HepG2 (cell line): ENCODE results near the gene CCDC30. TPM values are rescaled to one million over a fixed set of nuclear protein-coding genes. Genes with fewer than 3 reads are reported as not detected.
"Not testable (repeated sequence)": the region's sequence is repeated elsewhere in the genome, so short reads cannot be mapped to it uniquely, and the experiment has no call there.

Experiments
- ATAC-seq: fragments of 200-7000 bp; cut with Tn5 transposase; 3 replicates; pipeline ENCODE4 v1.9.1; 2020; ENCODE audit warnings: mild to moderate bottlenecking, moderate library complexity
- BruUV-seq: library from RNA; stranded (reverse); fragments of 400-500 nt; replicated peaks from 2 replicates; lab custom pipeline; 2021; lab: Mats Ljungman, UMichigan
- CTCF ChIA-PET: fragments of 300-600 bp; formaldehyde crosslinking; extraction: SDS; loops from one replicate; lab custom pipeline; 2021; ENCODE audit warnings: low total read pairs, inconsistent platforms, low intra/inter-chr PET ratio; lab: Yijun Ruan, JAX
- POLR2A ChIA-PET: fragments of 350-600 bp; sonication (Branson Sonifier 250); formaldehyde crosslinking; loops from one replicate; lab custom pipeline; 2020; ENCODE audit warnings: antibody characterized with exemption, inconsistent platforms; lab: Yijun Ruan, JAX
- DNase-seq: peaks from one replicate; pipeline ENCODE4 v3.0.0-alpha.2; 2015; ENCODE audit warnings: low spot score
- FAIRE-seq: peaks from 3 replicates; lab custom pipeline; 2011; peaks lifted over from hg19 to GRCh38; lab: Jason Lieb, UNC
- H2AFZ ChIP-seq: one replicate; pipeline ENCODE4 v1.6.1; 2011; ENCODE audit warnings: low read length, inconsistent platforms
- H3K27ac ChIP-seq: fragments of 300-600 bp; 3 replicates; pipeline ENCODE4 v1.8.0; 2011; ENCODE audit warnings: mixed run types, mild to moderate bottlenecking, mixed read lengths, low read length, inconsistent platforms; ENCODE audit not compliant: insufficient read depth; ENCODE audit errors: extremely low read length
- H3K27me3 ChIP-seq, 2 experiments: fragments of 200-600 bp in 1 of 2; 2 replicates in 1 of 2; 3 replicates in 1 of 2; pipeline versions ENCODE4 v1.6.0 to v1.8.0; 2011; ENCODE audit warnings: low read length in 2 of 2, mild to moderate bottlenecking in 2 of 2, moderate library complexity in 2 of 2, inconsistent platforms in 1 of 2; ENCODE audit not compliant: insufficient read depth in 2 of 2, control insufficient read depth in 1 of 2
- H3K36me3 ChIP-seq, 2 experiments: fragments of 200-600 bp in 1 of 2; replicated peaks in 1 of 2; 2 replicates in 1 of 2; 3 replicates in 1 of 2; pipeline versions ENCODE4 v1.5.1 to v1.8.0; 2011; ENCODE audit warnings: low read length in 2 of 2, inconsistent platforms in 1 of 2; ENCODE audit not compliant: insufficient read depth in 2 of 2, control insufficient read depth in 1 of 2
- H3K4me1 ChIP-seq: 2 replicates; pipeline ENCODE4 v1.5.1; 2012; ENCODE audit warnings: low read length, inconsistent platforms; ENCODE audit not compliant: insufficient read depth
- H3K4me2 ChIP-seq: 2 replicates; pipeline ENCODE4 v1.6.0; 2011; ENCODE audit warnings: low read depth, low read length, inconsistent platforms
- H3K4me3 ChIP-seq, 3 experiments: fragments of 200-600 bp in 1 of 3; sonication (generic), shearing (Covaris generic) in 1 of 3; replicated peaks in 1 of 3; 2 replicates each; pipeline ENCODE4 v1.5.1; 2011 to 2016; ENCODE audit warnings: low read length in 3 of 3, inconsistent platforms in 2 of 3, low read depth in 2 of 3, mild to moderate bottlenecking in 2 of 3, control low read depth in 1 of 3, mixed read lengths in 1 of 3; ENCODE audit not compliant: insufficient read depth in 1 of 3
- H3K79me2 ChIP-seq: one replicate; pipeline ENCODE4 v1.6.1; 2011; ENCODE audit warnings: low read length, inconsistent platforms; ENCODE audit not compliant: insufficient read depth
- H3K9ac ChIP-seq: 2 replicates; pipeline ENCODE4 v1.6.0; 2011; ENCODE audit warnings: mild to moderate bottlenecking, low read depth, low read length, inconsistent platforms; ENCODE audit not compliant: insufficient read depth
- H3K9me3 ChIP-seq: 2 replicates; pipeline ENCODE4 v1.5.1; 2012; ENCODE audit warnings: mild to moderate bottlenecking, low read length
- H4K20me1 ChIP-seq: 2 replicates; pipeline ENCODE4 v1.6.0; 2011; ENCODE audit warnings: inconsistent platforms, mild to moderate bottlenecking, low read length, moderate library complexity; ENCODE audit not compliant: insufficient read depth
- ARNT ChIP-seq: fragments of 450-650 bp; IDR thresholded peaks from 2 replicates; pipeline ENCODE4 v1.6.1; 2017
- CBX1 ChIP-seq: IDR thresholded peaks from one replicate; pipeline ENCODE4 v1.6.1; 2016; ENCODE audit warnings: antibody characterized with exemption, low read depth
- HBP1 ChIP-seq: IDR thresholded peaks from 2 replicates; pipeline ENCODE4 v1.6.1; 2016; ENCODE audit warnings: low read depth, control low read depth
- PAF1 ChIP-seq: IDR thresholded peaks from 2 replicates; pipeline ENCODE4 v1.6.1; 2016; ENCODE audit warnings: missing genetic modification reagents, missing compliant biosample characterization
- TFDP2 ChIP-seq: sonication (generic); formaldehyde crosslinking; IDR thresholded peaks from 2 replicates; pipeline ENCODE4 v1.4.0; 2020; ENCODE audit warnings: missing genetic modification reagents
- ZKSCAN1 ChIP-seq: fragments of 150-350 bp; IDR thresholded peaks from 2 replicates; pipeline ENCODE4 v1.6.1; 2014; ENCODE audit warnings: low read length
- ZNF510 ChIP-seq: sonication (generic); formaldehyde crosslinking; IDR thresholded peaks from 2 replicates; pipeline ENCODE4 v1.4.0; 2020; ENCODE audit warnings: low read depth, mild to moderate bottlenecking, missing genetic modification reagents
- WGBS: methylation state at CpG from one replicate; pipeline ENCODE4 v1.1.6; 2017; ENCODE audit warnings: low lambda C conversion rate; 5-methylcytosine and 5-hydroxymethylcytosine counted together
- in situ Hi-C: cut with HindIII; loops from 2 replicates; pipeline ENCODE4 v1.10.0; 2017; ENCODE audit warnings: low pct_unique_long_range_greater_than_20kb; ENCODE audit not compliant: extremely low pct_ligation_motif_present
- intact Hi-C: fragments of 100-400 bp; cut with micrococcal nuclease; formaldehyde crosslinking; loops from one replicate; pipeline ENCODE4 v1.10.0; 2022; ENCODE audit not compliant: unreplicated experiment
- polyA plus RNA-seq, 8 experiments: library from polyadenylated mRNA; depleted of rRNA in 3 of 8; stranded (reverse) in 7 of 8; unstranded in 1 of 8; fragments of >200 nt; fragmentation: Illumina TruSeq in 4 of 8; extraction: Trizol in 4 of 8; gene quantifications; 2 replicates each; pipeline versions ENCODE4 v1.2.1 to v1.2.3, GENCODE V29; 2011 to 2016; ENCODE audit warnings: low read depth in 4 of 8, missing spikeins in 1 of 8, mixed read lengths in 1 of 8; ENCODE audit not compliant: insufficient read depth in 1 of 8
- total RNA-seq, 5 experiments: library from RNA; depleted of rRNA; stranded (reverse); fragments of >200 nt; fragmentation: Illumina TruSeq; extraction: Trizol; gene quantifications; 2 replicates each; pipeline ENCODE4 v1.2.3, GENCODE V29; 2016; ENCODE audit warnings: low read depth in 1 of 5

Gene CCDC30
- total and polyA plus RNA-seq, 2 of the 13 experiments (the other 11 are each of a cell fraction or from before 2014, with no cell fraction given) = 0.25 to 0.77 TPM

GRCh38 chr1:42484382-42484781 lies 21.3 kb downstream of the CCDC30 start:
- no peak for FAIRE-seq
- Histone ChIP-seq H3K4me1 (no peaks in the 10 kb centered on the region), H4K20me1 (no peaks in the 10 kb centered on the region), H3K9ac (no peak overlapping the region), H3K36me3 (no peaks in the 10 kb centered on the region), H2AFZ (no peak overlapping the region), H3K9me3 (no peaks in the 10 kb centered on the region), H3K4me3 (no peak overlapping the region), H3K27ac (no peak overlapping the region), H3K27me3 (no peaks in the 10 kb centered on the region), H3K79me2 (no peaks in the 10 kb centered on the region), H3K4me2 (no peak overlapping the region)
- WGBS = 72% methylated on average over 2 of the region's 2 CpGs
- POLR2A ChIA-PET = no interaction called here
- TF ChIP-seq PAF1 (CRISPR knock-in tag) (no peak), ARNT (no peak), CBX1 (no peak)
- CTCF ChIA-PET = no interaction called here
- no TSS peak for BruUV-seq
- in situ Hi-C loops (no loop called here), intact Hi-C loops (no loop called here)
- no peak for ATAC-seq
- peak; percentile 7 for DNase-seq

- in situ Hi-C loops (no loop called here), intact Hi-C loops (no loop called here)
- BruUV-seq = no TSS peak
- H4K20me1 ChIP-seq = no peaks in the 10 kb centered on the region
- H3K9me3 ChIP-seq = no peaks in the 10 kb centered on the region
- TF ChIP-seq ZKSCAN1 (no peak), ZNF510 (no peak), HBP1 (no peak), TFDP2 (CRISPR knock-in tag) (no peak)
- no peaks in the 10 kb centered on the region for H3K79me2 ChIP-seq
- no peaks in the 10 kb centered on the region for H3K36me3 ChIP-seq
- no peak for DNase-seq
- WGBS = 91% methylated on average over 3 of the region's 3 CpGs
- no peak overlapping the region for H2AFZ ChIP-seq
- H3K4me3 ChIP-seq = no peak overlapping the region
- no peak overlapping the region for H3K9ac ChIP-seq
- H3K27me3 ChIP-seq = no peaks in the 10 kb centered on the region
- no peaks in the 10 kb centered on the region for H3K4me1 ChIP-seq
- ATAC-seq = no peak
- no peak for FAIRE-seq
- no peak overlapping the region for H3K27ac ChIP-seq
- ChIA-PET POLR2A (no interaction called here), CTCF (no interaction called here)
- H3K4me2 ChIP-seq = no peak overlapping the region
Measured at GRCh38 chr1:42490237-42490636, 27.2 kb downstream of the CCDC30 start.

- H3K4me1 ChIP-seq, in situ Hi-C loops, FAIRE-seq, CTCF ChIA-PET, H3K36me3 ChIP-seq, H3K79me2 ChIP-seq, DNase-seq, H3K27ac ChIP-seq, H4K20me1 ChIP-seq, H3K4me3 ChIP-seq, H3K27me3 ChIP-seq, H2AFZ ChIP-seq, ATAC-seq, H3K9ac ChIP-seq, POLR2A ChIA-PET, H3K4me2 ChIP-seq, intact Hi-C loops, BruUV-seq: not testable (repeated sequence)
- peaks cover 31% of the 10 kb centered on the region for H3K9me3 ChIP-seq
- WGBS = 85% methylated on average over 2 of the region's 11 CpGs
Measured at GRCh38 chr1:42502031-42502430, 38.9 kb downstream of the CCDC30 start.
